ENCODE results near the gene MKRN2.

DNA sequence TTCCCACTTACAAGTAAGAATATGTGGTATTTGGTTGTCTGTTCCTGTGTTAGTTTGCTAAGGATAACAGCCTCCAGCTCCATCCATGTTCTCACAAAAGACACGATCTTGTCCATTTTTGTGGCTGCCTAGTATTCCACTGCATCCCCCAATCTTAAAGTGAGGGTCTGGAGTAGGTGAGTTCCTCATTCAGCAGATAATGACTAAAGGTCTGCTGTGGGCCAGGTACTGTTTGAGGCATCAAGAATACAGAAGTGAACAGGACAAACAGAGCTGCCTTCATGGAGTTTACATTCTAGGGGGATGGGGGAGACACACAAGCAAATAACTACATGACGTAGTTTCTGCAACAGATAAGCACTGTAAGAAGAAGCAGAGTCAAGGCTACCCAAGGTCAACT lies 35.9 kb upstream of the MKRN2 start:
- TF ChIP-seq, protein P1, sequence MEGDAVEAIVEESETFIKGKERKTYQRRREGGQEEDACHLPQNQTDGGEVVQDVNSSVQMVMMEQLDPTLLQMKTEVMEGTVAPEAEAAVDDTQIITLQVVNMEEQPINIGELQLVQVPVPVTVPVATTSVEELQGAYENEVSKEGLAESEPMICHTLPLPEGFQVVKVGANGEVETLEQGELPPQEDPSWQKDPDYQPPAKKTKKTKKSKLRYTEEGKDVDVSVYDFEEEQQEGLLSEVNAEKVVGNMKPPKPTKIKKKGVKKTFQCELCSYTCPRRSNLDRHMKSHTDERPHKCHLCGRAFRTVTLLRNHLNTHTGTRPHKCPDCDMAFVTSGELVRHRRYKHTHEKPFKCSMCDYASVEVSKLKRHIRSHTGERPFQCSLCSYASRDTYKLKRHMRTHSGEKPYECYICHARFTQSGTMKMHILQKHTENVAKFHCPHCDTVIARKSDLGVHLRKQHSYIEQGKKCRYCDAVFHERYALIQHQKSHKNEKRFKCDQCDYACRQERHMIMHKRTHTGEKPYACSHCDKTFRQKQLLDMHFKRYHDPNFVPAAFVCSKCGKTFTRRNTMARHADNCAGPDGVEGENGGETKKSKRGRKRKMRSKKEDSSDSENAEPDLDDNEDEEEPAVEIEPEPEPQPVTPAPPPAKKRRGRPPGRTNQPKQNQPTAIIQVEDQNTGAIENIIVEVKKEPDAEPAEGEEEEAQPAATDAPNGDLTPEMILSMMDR (IDR thresholded peaks at IDR 0.05; ENCODE audit: borderline replicate concordance, extremely low read depth, low read length, poor library complexity, severe bottlenecking): no peak
- TF ChIP-seq EZH2 (IDR thresholded peaks at IDR 0.05; ENCODE audit: borderline replicate concordance, low read depth, low read length, severe bottlenecking): no peak
